ENCODE results near the gene LMTK3. TPM values are rescaled to one million over a fixed set of nuclear protein-coding genes. Genes with fewer than 3 reads are reported as not detected.

Gene LMTK3
- total and polyA plus RNA-seq, 9 of the 15 experiments (the other 6 are each of a cell fraction or from before 2014, with no cell fraction given) = 0.35 to 12.3 (median 2.0) TPM; not detected in 2

DNA sequence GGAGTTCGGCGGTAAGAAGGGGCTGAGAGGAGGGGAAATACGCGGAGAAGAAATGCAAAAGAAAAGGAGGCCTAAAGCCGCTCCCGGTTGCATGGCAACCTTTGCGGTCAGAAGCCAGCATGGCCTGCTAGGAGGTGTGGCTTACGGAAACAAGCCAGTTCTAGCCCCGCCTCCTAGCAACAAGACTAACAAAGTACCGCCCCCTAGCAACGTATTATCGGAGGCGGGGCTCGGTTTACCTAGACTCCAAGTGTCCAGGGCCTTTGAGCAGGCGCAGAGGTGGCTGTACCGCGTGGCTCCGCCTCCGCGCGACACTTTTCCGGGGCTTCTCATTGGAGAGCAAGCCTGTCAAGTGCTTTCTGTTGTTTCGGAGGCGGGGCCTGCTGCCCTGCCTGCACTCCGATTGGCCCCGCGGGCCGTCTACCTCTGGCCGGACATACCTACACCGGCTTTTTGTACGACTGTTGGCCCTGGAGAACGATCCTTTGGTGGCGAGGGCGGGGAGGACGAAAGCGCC is 42.8 kb downstream of the LMTK3 start (continued):
- TF ChIP-seq NCOA4 (IDR thresholded peaks at IDR 0.05; ENCODE audit: partially characterized antibody) (no peak), MEIS2 (IDR thresholded peaks at IDR 0.05; ENCODE audit: partially characterized antibody) (peak; percentile 87), ZNF583 (CRISPR knock-in tag; IDR thresholded peaks at IDR 0.05) (no peak), CREBBP (IDR thresholded peaks at IDR 0.05; ENCODE audit: low read depth, low read length) (no peak), CEBPB (tag; IDR thresholded peaks at IDR 0.05) (no peak), GABPB1 (CRISPR knock-in tag; IDR thresholded peaks at IDR 0.05) (no peak), CBFA2T3 (IDR thresholded peaks at IDR 0.05) (no peak)
- TF ChIP-seq, protein P1, sequence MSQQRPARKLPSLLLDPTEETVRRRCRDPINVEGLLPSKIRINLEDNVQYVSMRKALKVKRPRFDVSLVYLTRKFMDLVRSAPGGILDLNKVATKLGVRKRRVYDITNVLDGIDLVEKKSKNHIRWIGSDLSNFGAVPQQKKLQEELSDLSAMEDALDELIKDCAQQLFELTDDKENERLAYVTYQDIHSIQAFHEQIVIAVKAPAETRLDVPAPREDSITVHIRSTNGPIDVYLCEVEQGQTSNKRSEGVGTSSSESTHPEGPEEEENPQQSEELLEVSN (IDR thresholded peaks at IDR 0.05; ENCODE audit: borderline replicate concordance in 1 of 2, extremely low read depth in 1 of 2, insufficient read depth in 1 of 2, insufficient read length in 1 of 2, low read depth in 1 of 2, low read length in 1 of 2, poor library complexity in 1 of 2, severe bottlenecking in 1 of 2) = no peak
- TF ChIP-seq, protein P2, sequence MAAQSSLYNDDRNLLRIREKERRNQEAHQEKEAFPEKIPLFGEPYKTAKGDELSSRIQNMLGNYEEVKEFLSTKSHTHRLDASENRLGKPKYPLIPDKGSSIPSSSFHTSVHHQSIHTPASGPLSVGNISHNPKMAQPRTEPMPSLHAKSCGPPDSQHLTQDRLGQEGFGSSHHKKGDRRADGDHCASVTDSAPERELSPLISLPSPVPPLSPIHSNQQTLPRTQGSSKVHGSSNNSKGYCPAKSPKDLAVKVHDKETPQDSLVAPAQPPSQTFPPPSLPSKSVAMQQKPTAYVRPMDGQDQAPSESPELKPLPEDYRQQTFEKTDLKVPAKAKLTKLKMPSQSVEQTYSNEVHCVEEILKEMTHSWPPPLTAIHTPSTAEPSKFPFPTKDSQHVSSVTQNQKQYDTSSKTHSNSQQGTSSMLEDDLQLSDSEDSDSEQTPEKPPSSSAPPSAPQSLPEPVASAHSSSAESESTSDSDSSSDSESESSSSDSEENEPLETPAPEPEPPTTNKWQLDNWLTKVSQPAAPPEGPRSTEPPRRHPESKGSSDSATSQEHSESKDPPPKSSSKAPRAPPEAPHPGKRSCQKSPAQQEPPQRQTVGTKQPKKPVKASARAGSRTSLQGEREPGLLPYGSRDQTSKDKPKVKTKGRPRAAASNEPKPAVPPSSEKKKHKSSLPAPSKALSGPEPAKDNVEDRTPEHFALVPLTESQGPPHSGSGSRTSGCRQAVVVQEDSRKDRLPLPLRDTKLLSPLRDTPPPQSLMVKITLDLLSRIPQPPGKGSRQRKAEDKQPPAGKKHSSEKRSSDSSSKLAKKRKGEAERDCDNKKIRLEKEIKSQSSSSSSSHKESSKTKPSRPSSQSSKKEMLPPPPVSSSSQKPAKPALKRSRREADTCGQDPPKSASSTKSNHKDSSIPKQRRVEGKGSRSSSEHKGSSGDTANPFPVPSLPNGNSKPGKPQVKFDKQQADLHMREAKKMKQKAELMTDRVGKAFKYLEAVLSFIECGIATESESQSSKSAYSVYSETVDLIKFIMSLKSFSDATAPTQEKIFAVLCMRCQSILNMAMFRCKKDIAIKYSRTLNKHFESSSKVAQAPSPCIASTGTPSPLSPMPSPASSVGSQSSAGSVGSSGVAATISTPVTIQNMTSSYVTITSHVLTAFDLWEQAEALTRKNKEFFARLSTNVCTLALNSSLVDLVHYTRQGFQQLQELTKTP (IDR thresholded peaks at IDR 0.05; ENCODE audit: low read depth in 1 of 2, partially characterized antibody in 2 of 2) = no peak
- TF ChIP-seq, protein P3, sequence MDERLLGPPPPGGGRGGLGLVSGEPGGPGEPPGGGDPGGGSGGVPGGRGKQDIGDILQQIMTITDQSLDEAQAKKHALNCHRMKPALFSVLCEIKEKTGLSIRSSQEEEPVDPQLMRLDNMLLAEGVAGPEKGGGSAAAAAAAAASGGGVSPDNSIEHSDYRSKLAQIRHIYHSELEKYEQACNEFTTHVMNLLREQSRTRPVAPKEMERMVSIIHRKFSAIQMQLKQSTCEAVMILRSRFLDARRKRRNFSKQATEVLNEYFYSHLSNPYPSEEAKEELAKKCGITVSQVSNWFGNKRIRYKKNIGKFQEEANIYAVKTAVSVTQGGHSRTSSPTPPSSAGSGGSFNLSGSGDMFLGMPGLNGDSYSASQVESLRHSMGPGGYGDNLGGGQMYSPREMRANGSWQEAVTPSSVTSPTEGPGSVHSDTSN (CRISPR knock-in tag; IDR thresholded peaks at IDR 0.05; ENCODE audit: low read depth) = peak; percentile 88
- TF ChIP-seq, protein P3 (tag; conservative IDR thresholded peaks at IDR 0.05; ENCODE audit: low read depth) = peak; percentile 100
